ENCODE data around the gene WWC2.

- TF ChIP-seq CTCF (IDR thresholded peaks at IDR 0.05) (no peak), POLR2A (IDR thresholded peaks at IDR 0.05) (no peak), EP300 (IDR thresholded peaks at IDR 0.05) (no peak)
These were observed 1.8 kb downstream of the WWC2 start for GRCh38 chr4:183100827-183101226.
